ENCODE results near the gene SLC25A41. TPM values are rescaled to one million over a fixed set of nuclear protein-coding genes. Genes with fewer than 3 reads are reported as not detected.

SLC25A41 gene
- total and polyA plus RNA-seq, 4 experiments from 2014 or later: not detected

GRCh38 chr19:6470173-6470572 lies 36.6 kb upstream of the SLC25A41 start:
- ChIA-PET CTCF (ENCODE audit: partially characterized antibody) (no interaction called here), POLR2A (ENCODE audit: partially characterized antibody) (interaction anchor here (2.2 kb wide), 1 partner anchor 11 kb away, joined by 10 read pairs; the partner anchor contains the start of gene DENND1C)
- H3K27ac Mint-ChIP-seq: peak overlapping the region in 1 of 7 donors; percentile 72
- Histone ChIP-seq H3K27ac (ENCODE audit: low read depth, low read length) (no peak overlapping the region), H3K9me3 (ENCODE audit: control insufficient read depth in 1 of 2, low read length in 2 of 2) (no peaks in the 10 kb centered on the region), H3K36me3 (ENCODE audit: insufficient read depth, low read length) (peaks cover 18% of the 10 kb centered on the region), H3K27me3 (ENCODE audit: insufficient read depth, low read length) (no peaks in the 10 kb centered on the region), H3K4me3 (ENCODE audit: low read length in 2 of 2) (no peak overlapping the region), H3K4me1 (ENCODE audit: insufficient read depth, low read length) (no peaks in the 10 kb centered on the region)
- no peaks in the 10 kb centered on the region for H3K27me3 Mint-ChIP-seq
- H3K9me3 Mint-ChIP-seq: no peaks in the 10 kb centered on the region
- intact Hi-C loops (cut with micrococcal nuclease): no loop called here
- DNase-seq: no peak
- H3K4me3 Mint-ChIP-seq: no peak overlapping the region
- peaks cover 0 to 13% (median 2%) of the 10 kb centered on the region in 4 donors for H3K4me1 Mint-ChIP-seq
- H3K36me3 Mint-ChIP-seq: peaks cover 15 to 31% of the 10 kb centered on the region in 2 donors

- peaks cover 10 to 29% of the 10 kb centered on the region in 2 donors for H3K36me3 Mint-ChIP-seq
- Histone ChIP-seq H3K4me1 (ENCODE audit: insufficient read depth, low read length) (peaks cover 13% of the 10 kb centered on the region), H3K36me3 (ENCODE audit: insufficient read depth, low read length) (peaks cover 10% of the 10 kb centered on the region), H3K9me3 (ENCODE audit: control insufficient read depth in 1 of 2, low read length in 2 of 2) (no peaks in the 10 kb centered on the region), H3K4me3 (ENCODE audit: low read length in 2 of 2) (no peak overlapping the region), H3K27me3 (ENCODE audit: insufficient read depth, low read length) (no peaks in the 10 kb centered on the region), H3K27ac (ENCODE audit: low read depth, low read length) (no peak overlapping the region)
- no peak for DNase-seq
- intact Hi-C loops (cut with micrococcal nuclease): no loop called here
- peaks cover 6 to 21% (median 12%) of the 10 kb centered on the region in 4 donors for H3K4me1 Mint-ChIP-seq
- no peaks in the 10 kb centered on the region for H3K9me3 Mint-ChIP-seq
- POLR2A ChIA-PET (ENCODE audit: partially characterized antibody): interaction anchor here (0.8 to 1.2 kb wide), 2 partner anchors 16 to 43 kb away, joined by 3 read pairs; partner anchors contain the start of gene KHSRP
- CTCF ChIA-PET (ENCODE audit: partially characterized antibody): no interaction called here
- peak overlapping the region in 4 of 7 donors; percentile 22 to 46 (median 41) for H3K27ac Mint-ChIP-seq
- no peak overlapping the region for H3K4me3 Mint-ChIP-seq
- H3K27me3 Mint-ChIP-seq: no peaks in the 10 kb centered on the region
Observed at GRCh38 chr19:6467384-6467783, 33.8 kb upstream of the SLC25A41 start.

GRCh38 chr19:6466526-6467248 lies 33.1 kb upstream of the SLC25A41 start:
- CTCF ChIA-PET (ENCODE audit: partially characterized antibody): no interaction called here

GRCh38 chr19:6465663-6466062 lies 32.1 kb upstream of the SLC25A41 start:
- no peak overlapping the region for H3K27ac ChIP-seq (ENCODE audit: low read depth, low read length)
- peak overlapping the region in 4 of 8 donors; percentile 14 to 36 (median 26) for H3K4me3 Mint-ChIP-seq
- POLR2A ChIA-PET (ENCODE audit: partially characterized antibody): interaction anchor here (0.6 to 5.0 kb wide), 2 partner anchors 16 to 54 kb away, joined by 3 to 21 read pairs; partner anchors contain the start of gene DENND1C
- intact Hi-C loops (cut with micrococcal nuclease): no loop called here
- H3K9me3 ChIP-seq (ENCODE audit: control insufficient read depth in 1 of 2, low read length in 2 of 2): no peaks in the 10 kb centered on the region
- no peak for DNase-seq
- peak overlapping the region in 3 of 7 donors; percentile 32 to 70 (median 56) for H3K27ac Mint-ChIP-seq
- no peak overlapping the region for H3K4me3 ChIP-seq (ENCODE audit: low read length in 2 of 2)
- H3K4me1 ChIP-seq (ENCODE audit: insufficient read depth, low read length): peaks cover 13% of the 10 kb centered on the region
- CTCF ChIA-PET (ENCODE audit: partially characterized antibody): interaction anchor here (1.3 kb wide), 1 partner anchor 16 kb away, joined by 3 read pairs; the partner anchor contains the start of gene DENND1C
- H3K27me3 ChIP-seq (ENCODE audit: insufficient read depth, low read length): no peaks in the 10 kb centered on the region
- peaks cover 6 to 24% (median 14%) of the 10 kb centered on the region in 4 donors for H3K4me1 Mint-ChIP-seq
- no peaks in the 10 kb centered on the region for H3K27me3 Mint-ChIP-seq
- peaks cover 6 to 23% of the 10 kb centered on the region in 2 donors for H3K36me3 Mint-ChIP-seq
- peaks cover 10% of the 10 kb centered on the region for H3K36me3 ChIP-seq (ENCODE audit: insufficient read depth, low read length)
- no peaks in the 10 kb centered on the region for H3K9me3 Mint-ChIP-seq

More at GRCh38 chr19:6466526-6467248, 33.1 kb upstream of the SLC25A41 start:
- H3K9me3 Mint-ChIP-seq: no peaks in the 10 kb centered on the region
- no peak for DNase-seq
- H3K36me3 Mint-ChIP-seq: peaks cover 10 to 27% of the 10 kb centered on the region in 2 donors
- Histone ChIP-seq H3K27ac (ENCODE audit: low read depth, low read length) (no peak overlapping the region), H3K27me3 (ENCODE audit: insufficient read depth, low read length) (no peaks in the 10 kb centered on the region), H3K36me3 (ENCODE audit: insufficient read depth, low read length) (peaks cover 10% of the 10 kb centered on the region), H3K4me1 (ENCODE audit: insufficient read depth, low read length) (peaks cover 13% of the 10 kb centered on the region), H3K4me3 (ENCODE audit: low read length in 2 of 2) (no peak overlapping the region), H3K9me3 (ENCODE audit: control insufficient read depth in 1 of 2, low read length in 2 of 2) (no peaks in the 10 kb centered on the region)
- H3K27ac Mint-ChIP-seq: peak overlapping the region in 3 of 7 donors; percentile 37 to 59 (median 51)
- intact Hi-C loops (cut with micrococcal nuclease): no loop called here
- POLR2A ChIA-PET (ENCODE audit: partially characterized antibody): interaction anchor here (0.8 to 5.0 kb wide), 3 partner anchors 15 to 42 kb away, joined by 3 to 21 read pairs (median 3); partner anchors contain the start of genes DENND1C and KHSRP
- peak overlapping the region in 1 of 8 donors; percentile 24 for H3K4me3 Mint-ChIP-seq
- peaks cover 6 to 22% (median 14%) of the 10 kb centered on the region in 4 donors for H3K4me1 Mint-ChIP-seq
- H3K27me3 Mint-ChIP-seq: no peaks in the 10 kb centered on the region

- Histone ChIP-seq H3K27me3 (ENCODE audit: insufficient read depth, low read length) (no peaks in the 10 kb centered on the region), H3K36me3 (ENCODE audit: insufficient read depth, low read length) (peaks cover 10% of the 10 kb centered on the region), H3K4me1 (ENCODE audit: insufficient read depth, low read length) (peaks cover 13% of the 10 kb centered on the region), H3K27ac (ENCODE audit: low read depth, low read length) (no peak overlapping the region), H3K4me3 (ENCODE audit: low read length in 2 of 2) (no peak overlapping the region), H3K9me3 (ENCODE audit: control insufficient read depth in 1 of 2, low read length in 2 of 2) (no peaks in the 10 kb centered on the region)
- Mint-ChIP-seq H3K9me3 (no peaks in the 10 kb centered on the region), H3K4me1 (peaks cover 10 to 30% (median 19%) of the 10 kb centered on the region in 4 donors), H3K4me3 (peak overlapping the region; percentile 30 to 70 (median 50)), H3K27me3 (no peaks in the 10 kb centered on the region), H3K36me3 (peaks cover 6 to 22% of the 10 kb centered on the region in 2 donors), H3K27ac (peak overlapping the region in 5 of 7 donors; percentile 32 to 78 (median 66))
- ChIA-PET POLR2A (ENCODE audit: partially characterized antibody) (interaction anchor here (5.0 kb wide), 1 partner anchor 16 kb away, joined by 21 read pairs; the partner anchor contains the start of gene DENND1C), CTCF (ENCODE audit: partially characterized antibody) (interaction anchor here (1.3 kb wide), 1 partner anchor 16 kb away, joined by 3 read pairs; the partner anchor contains the start of gene DENND1C)
- intact Hi-C loops (cut with micrococcal nuclease): no loop called here
- DNase-seq: no peak
Observed at GRCh38 chr19:6465006-6465405, 31.4 kb upstream of the SLC25A41 start.

GRCh38 chr19:6464070-6464873 lies 30.7 kb upstream of the SLC25A41 start, which contains the start of gene CRB3:
TSS of gene CRB3 (plus strand) at chr19:6464271. CDS start at chr19:6464702, 431 bp downstream.
- H3K4me1 ChIP-seq (ENCODE audit: insufficient read depth, low read length): peaks cover 14% of the 10 kb centered on the region
- H3K4me3 ChIP-seq (ENCODE audit: low read length in 2 of 2): peak within 1 kb of the TSS; percentile 17 to 47
- Mint-ChIP-seq H3K4me3 (peak within 1 kb of the TSS; percentile 52 to 84 (median 72)), H3K9me3 (no peaks in the 10 kb centered on the region), H3K36me3 (peaks cover 6 to 18% of the 10 kb centered on the region in 2 donors), H3K27ac (peak within 1 kb of the TSS; percentile 47 to 86 (median 67)), H3K27me3 (no peaks in the 10 kb centered on the region), H3K4me1 (peaks cover 11 to 33% (median 20%) of the 10 kb centered on the region in 4 donors)
- peak within 1 kb of the TSS; percentile 21 for H3K27ac ChIP-seq (ENCODE audit: low read depth, low read length)
- intact Hi-C loops (cut with micrococcal nuclease): no loop called here
- ChIA-PET CTCF (ENCODE audit: partially characterized antibody) (no interaction called here), POLR2A (ENCODE audit: partially characterized antibody) (interaction anchor here (5.0 kb wide), 1 partner anchor 17 kb away, joined by 21 read pairs; the partner anchor contains the start of gene DENND1C)
- DNase-seq: peak; percentile 22 to 63 (median 37)
- H3K27me3 ChIP-seq (ENCODE audit: insufficient read depth, low read length): no peaks in the 10 kb centered on the region
- H3K9me3 ChIP-seq (ENCODE audit: control insufficient read depth in 1 of 2, low read length in 2 of 2): no peaks in the 10 kb centered on the region
- H3K36me3 ChIP-seq (ENCODE audit: insufficient read depth, low read length): peaks cover 6% of the 10 kb centered on the region

All from CD4-positive, alpha-beta memory T cell (primary cell).